B cell (primary cell): Measurements from ENCODE around the gene SLC10A6.

Experiments
- EZH2 ChIP-seq: IDR thresholded peaks from 2 replicates; pipeline ENCODE4 v1.6.1; 2012; ENCODE audit warnings: borderline replicate concordance, low read depth, mild to moderate bottlenecking, moderate library complexity, low read length; ENCODE audit not compliant: insufficient read depth, poor library complexity, severe bottlenecking
- TF ChIP-seq, protein P1 (sequence below): fragments of 200-600 bp; IDR thresholded peaks from one replicate; pipeline ENCODE4 v1.8.0; 2022; ENCODE audit warnings: antibody characterized with exemption, mild to moderate bottlenecking

DNA sequence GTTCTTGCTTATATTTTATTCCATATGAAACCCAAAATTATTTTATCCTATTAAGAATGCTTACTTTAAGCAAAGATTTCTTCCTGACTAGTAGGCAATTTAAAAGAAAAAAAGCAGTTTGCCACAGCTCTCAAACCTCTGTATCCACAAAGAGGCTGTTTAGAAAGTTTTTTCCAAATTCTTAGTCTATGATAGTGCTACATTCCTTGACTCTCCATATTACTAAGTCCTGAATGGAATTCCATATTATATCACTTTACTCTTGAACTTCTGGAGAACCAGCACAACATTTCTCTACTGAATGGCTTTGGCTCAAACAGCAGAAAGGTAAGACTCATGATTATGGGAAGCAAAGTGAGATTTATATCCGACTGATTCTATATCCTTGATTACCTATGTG is 8.3 kb downstream of the SLC10A6 start:
- TF ChIP-seq, protein P1, sequence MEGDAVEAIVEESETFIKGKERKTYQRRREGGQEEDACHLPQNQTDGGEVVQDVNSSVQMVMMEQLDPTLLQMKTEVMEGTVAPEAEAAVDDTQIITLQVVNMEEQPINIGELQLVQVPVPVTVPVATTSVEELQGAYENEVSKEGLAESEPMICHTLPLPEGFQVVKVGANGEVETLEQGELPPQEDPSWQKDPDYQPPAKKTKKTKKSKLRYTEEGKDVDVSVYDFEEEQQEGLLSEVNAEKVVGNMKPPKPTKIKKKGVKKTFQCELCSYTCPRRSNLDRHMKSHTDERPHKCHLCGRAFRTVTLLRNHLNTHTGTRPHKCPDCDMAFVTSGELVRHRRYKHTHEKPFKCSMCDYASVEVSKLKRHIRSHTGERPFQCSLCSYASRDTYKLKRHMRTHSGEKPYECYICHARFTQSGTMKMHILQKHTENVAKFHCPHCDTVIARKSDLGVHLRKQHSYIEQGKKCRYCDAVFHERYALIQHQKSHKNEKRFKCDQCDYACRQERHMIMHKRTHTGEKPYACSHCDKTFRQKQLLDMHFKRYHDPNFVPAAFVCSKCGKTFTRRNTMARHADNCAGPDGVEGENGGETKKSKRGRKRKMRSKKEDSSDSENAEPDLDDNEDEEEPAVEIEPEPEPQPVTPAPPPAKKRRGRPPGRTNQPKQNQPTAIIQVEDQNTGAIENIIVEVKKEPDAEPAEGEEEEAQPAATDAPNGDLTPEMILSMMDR: no peak
- TF ChIP-seq EZH2: no peak
